ENCODE measurements around the gene UGT1A9. TPM values are rescaled to one million over a fixed set of nuclear protein-coding genes. Genes with fewer than 3 reads are reported as not detected.

UGT1A9 gene
- total and polyA plus RNA-seq, 9 donors: not detected

DNA sequence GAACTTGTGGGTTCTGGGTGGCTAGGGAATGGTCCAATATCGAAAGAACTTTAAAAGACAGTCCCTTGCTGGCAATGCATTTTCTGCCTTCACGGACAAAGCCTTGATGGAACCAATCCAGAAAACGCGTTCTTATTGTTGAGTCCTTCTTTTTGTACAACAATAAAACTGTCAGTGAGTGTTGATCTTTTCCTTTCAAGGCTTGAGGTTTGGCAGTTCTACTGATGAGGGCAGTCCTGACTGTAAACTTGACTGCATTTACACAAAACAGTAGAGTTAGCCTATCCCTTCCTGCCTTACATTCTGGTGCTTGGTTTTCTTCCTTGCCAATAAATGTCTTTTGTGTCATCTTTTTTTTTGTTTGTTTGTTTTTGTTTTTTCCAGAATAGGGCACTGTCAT lies 7.5 kb downstream of the UGT1A9 start:
- H3K4me1 ChIP-seq (ENCODE audit: control insufficient read depth, insufficient read depth, low read length): no peaks in the 10 kb centered on the region
- H3K9me3 ChIP-seq (replicated peaks; ENCODE audit: control insufficient read depth, low read depth, low read length): no peaks in the 10 kb centered on the region
- no peaks in the 10 kb centered on the region for H3K36me3 ChIP-seq (ENCODE audit: control insufficient read depth, insufficient read depth, low read length)
- no peaks in the 10 kb centered on the region for H3K27me3 ChIP-seq (ENCODE audit: control insufficient read depth, insufficient read depth, low read length)
- H3K27ac ChIP-seq (ENCODE audit: low read length): no peak overlapping the region
- WGBS (ENCODE audit: insufficient coverage): 80% methylated on average over 2 of the region's 4 CpGs
- DNase-seq: no peak
- no peak overlapping the region for H3K4me3 ChIP-seq (ENCODE audit: low read length)

DNA sequence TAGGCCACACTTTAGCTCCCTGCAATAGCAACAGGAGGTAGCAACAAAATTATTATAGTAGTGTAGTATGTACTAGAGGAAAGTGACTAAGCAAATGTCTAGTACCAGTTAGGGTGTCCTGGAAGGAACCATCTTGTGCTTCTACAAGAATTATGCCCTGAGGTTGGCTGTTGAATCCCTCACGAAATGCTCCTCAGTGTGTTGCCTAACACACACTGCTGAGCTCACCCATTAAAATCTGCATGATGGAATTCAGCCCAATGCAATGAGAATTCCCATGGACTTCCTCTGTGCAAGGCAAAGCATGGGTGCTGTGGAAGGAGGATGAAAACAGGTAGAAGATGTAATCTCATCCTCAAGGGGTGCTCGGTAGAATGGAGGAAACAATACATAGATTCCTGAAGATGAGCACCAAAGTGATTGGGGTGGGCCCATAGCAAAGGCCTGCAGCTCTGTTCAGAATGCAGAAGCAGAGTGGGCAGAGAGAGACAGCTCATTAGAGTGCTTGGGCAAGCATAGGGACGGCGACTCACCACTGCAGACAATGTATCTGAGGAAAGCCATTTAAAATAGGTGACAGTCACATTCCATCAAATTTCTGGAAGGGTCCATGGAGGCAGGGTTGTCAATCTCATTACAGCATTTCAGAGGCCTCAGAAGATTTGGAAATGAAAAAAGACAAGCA lies 8.8 kb downstream of the UGT1A9 start:
- no peaks in the 10 kb centered on the region for H3K27me3 ChIP-seq (ENCODE audit: control insufficient read depth, insufficient read depth, low read length)
- no peaks in the 10 kb centered on the region for H3K9me3 ChIP-seq (replicated peaks; ENCODE audit: control insufficient read depth, low read depth, low read length)
- DNase-seq: no peak
- no peaks in the 10 kb centered on the region for H3K36me3 ChIP-seq (ENCODE audit: control insufficient read depth, insufficient read depth, low read length)
- no peak overlapping the region for H3K4me3 ChIP-seq (ENCODE audit: low read length)
- 86% methylated on average over 3 of the region's 4 CpGs for WGBS (ENCODE audit: insufficient coverage)
- no peaks in the 10 kb centered on the region for H3K4me1 ChIP-seq (ENCODE audit: control insufficient read depth, insufficient read depth, low read length)
- H3K27ac ChIP-seq (ENCODE audit: low read length): no peak overlapping the region

DNA sequence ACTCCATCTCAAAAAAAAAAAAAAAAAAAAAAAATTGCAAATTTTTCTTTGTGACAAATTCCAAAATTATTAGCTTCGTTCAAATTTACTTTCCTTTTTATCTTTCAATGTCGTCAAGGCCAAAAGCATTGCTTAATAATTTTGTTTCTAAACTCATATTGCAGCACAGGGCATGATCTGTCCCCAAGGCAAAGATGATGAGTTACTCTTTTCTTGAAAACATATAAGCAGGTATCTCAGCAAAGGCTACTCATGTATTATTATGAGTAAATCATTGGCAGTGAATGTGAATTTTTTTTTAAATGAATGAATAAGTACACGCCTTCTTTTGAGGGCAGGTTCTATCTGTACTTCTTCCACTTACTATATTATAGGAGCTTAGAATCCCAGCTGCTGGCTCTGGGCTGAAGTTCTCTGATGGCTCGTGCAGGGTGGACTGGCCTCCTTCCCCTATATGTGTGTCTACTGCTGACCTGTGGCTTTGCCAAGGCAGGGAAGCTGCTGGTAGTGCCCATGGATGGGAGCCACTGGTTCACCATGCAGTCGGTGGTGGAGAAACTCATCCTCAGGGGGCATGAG lies 9.9 kb downstream of the UGT1A9 start, which contains the start of gene UGT1A7:
UGT1A7 (plus strand) TSS at position 381 of the 579 bp plus-strand sequence; CDS start at position 418, 37 bp downstream.
- Histone ChIP-seq H3K27me3 (ENCODE audit: control insufficient read depth, insufficient read depth, low read length) (peaks cover 2% of the 10 kb centered on the region), H3K27ac (ENCODE audit: low read length) (no peak within 1 kb of the TSS), H3K4me1 (ENCODE audit: control insufficient read depth, insufficient read depth, low read length) (no peaks in the 10 kb centered on the region), H3K4me3 (ENCODE audit: low read length) (no peak within 1 kb of the TSS), H3K36me3 (ENCODE audit: control insufficient read depth, insufficient read depth, low read length) (no peaks in the 10 kb centered on the region), H3K9me3 (replicated peaks; ENCODE audit: control insufficient read depth, low read depth, low read length) (no peaks in the 10 kb centered on the region)
- no peak for DNase-seq
- no CpG with 5 or more reads among the region's 5 CpGs for WGBS (ENCODE audit: insufficient coverage)

DNA sequence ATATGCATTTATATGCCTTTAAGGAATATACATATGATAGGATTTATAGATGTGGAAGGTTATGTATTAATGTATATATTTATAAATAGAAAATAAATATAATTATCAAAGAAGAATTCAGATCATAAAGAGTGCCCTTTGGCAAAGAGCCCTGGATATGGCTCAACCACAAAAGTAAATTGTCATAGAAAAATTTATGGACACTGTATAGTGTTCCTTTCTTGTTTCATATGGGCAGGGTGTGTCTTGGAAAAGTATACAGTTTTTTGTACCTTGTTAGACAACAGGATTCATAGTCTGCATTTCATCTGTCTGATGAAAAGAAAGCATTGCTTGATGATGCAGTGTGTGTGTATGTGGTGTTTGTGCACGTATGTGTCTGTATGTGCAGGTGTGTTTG lies 12.9 kb downstream of the UGT1A9 start:
- Histone ChIP-seq H3K4me3 (ENCODE audit: low read length) (no peak overlapping the region), H3K27ac (ENCODE audit: low read length) (no peak overlapping the region), H3K36me3 (ENCODE audit: control insufficient read depth, insufficient read depth, low read length) (no peaks in the 10 kb centered on the region), H3K4me1 (ENCODE audit: control insufficient read depth, insufficient read depth, low read length) (no peaks in the 10 kb centered on the region), H3K9me3 (replicated peaks; ENCODE audit: control insufficient read depth, low read depth, low read length) (no peaks in the 10 kb centered on the region), H3K27me3 (ENCODE audit: control insufficient read depth, insufficient read depth, low read length) (peaks cover 2% of the 10 kb centered on the region)
- no CpG with 5 or more reads among the region's 1 CpG for WGBS (ENCODE audit: insufficient coverage)
- DNase-seq: no peak

DNA sequence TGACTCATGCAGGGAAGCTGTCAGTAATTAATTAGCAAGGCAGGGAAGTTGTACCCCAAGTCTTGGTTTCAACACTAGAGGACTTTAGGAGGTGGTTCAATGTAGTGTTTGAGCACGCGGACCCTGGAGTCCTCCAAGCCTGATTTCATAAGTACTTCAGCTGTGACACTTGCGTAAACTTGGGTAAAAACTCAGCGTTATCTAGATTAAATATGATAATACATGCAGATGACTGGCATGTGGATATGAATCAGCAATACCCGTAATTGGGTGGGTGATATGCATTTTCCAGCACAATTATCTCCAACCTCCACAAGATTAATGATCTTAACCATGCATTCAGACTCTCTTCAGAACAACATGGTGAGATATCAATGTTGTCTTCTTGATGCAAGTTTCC lies 15.2 kb downstream of the UGT1A9 start:
- Histone ChIP-seq H3K27ac (ENCODE audit: low read length) (no peak overlapping the region), H3K4me1 (ENCODE audit: control insufficient read depth, insufficient read depth, low read length) (no peaks in the 10 kb centered on the region), H3K36me3 (ENCODE audit: control insufficient read depth, insufficient read depth, low read length) (no peaks in the 10 kb centered on the region), H3K9me3 (replicated peaks; ENCODE audit: control insufficient read depth, low read depth, low read length) (no peaks in the 10 kb centered on the region), H3K4me3 (ENCODE audit: low read length) (no peak overlapping the region), H3K27me3 (ENCODE audit: control insufficient read depth, insufficient read depth, low read length) (peaks cover 2% of the 10 kb centered on the region)
- no peak for DNase-seq
- WGBS (ENCODE audit: insufficient coverage): 86% methylated on average over 2 of the region's 5 CpGs

DNA sequence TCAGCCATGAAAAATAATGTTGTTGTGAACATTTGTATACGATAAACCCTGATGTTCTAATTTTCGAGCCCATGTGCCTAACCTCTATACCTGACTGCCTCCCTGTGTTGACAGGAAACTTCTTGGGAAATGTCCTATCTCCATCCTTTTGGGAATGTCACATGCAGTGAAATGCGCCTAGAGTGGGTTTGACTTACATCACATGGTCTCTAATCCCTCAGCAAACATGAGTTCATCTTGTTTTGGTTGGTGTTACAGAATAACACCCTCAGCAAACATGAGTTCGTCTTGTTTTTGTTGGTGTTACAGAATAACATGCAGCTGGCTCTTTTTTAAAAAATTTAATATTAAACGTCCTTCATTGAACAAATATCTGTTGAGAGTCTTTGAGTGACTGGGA lies 16.6 kb downstream of the UGT1A9 start:
- WGBS (ENCODE audit: insufficient coverage): no CpG with 5 or more reads among the region's 5 CpGs
- Histone ChIP-seq H3K4me3 (ENCODE audit: low read length) (no peak overlapping the region), H3K9me3 (replicated peaks; ENCODE audit: control insufficient read depth, low read depth, low read length) (no peaks in the 10 kb centered on the region), H3K27ac (ENCODE audit: low read length) (no peak overlapping the region), H3K36me3 (ENCODE audit: control insufficient read depth, insufficient read depth, low read length) (no peaks in the 10 kb centered on the region), H3K4me1 (ENCODE audit: control insufficient read depth, insufficient read depth, low read length) (no peaks in the 10 kb centered on the region), H3K27me3 (ENCODE audit: control insufficient read depth, insufficient read depth, low read length) (peaks cover 2% of the 10 kb centered on the region)
- DNase-seq: no peak

DNA sequence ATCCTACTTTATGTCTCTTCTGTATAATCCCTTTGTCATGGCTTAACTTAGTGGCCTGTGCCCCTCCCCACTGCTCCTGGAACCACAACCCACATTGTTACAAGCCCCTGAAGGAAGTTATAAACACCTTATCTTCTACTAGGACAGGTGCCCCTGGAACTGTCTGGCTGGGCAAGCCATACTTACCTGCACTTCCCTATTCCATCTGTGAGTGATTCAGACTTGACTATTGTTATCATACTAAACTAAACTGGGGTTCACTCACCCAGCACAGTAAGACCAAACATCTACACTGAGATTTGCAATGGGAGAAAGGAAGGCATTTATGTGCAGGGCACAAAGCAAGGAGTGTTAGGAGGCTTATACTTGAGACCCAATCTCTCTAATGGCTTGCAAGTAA lies 17.3 kb downstream of the UGT1A9 start:
- H3K27ac ChIP-seq (ENCODE audit: low read length): no peak overlapping the region
- no peaks in the 10 kb centered on the region for H3K4me1 ChIP-seq (ENCODE audit: control insufficient read depth, insufficient read depth, low read length)
- no peaks in the 10 kb centered on the region for H3K9me3 ChIP-seq (replicated peaks; ENCODE audit: control insufficient read depth, low read depth, low read length)
- H3K4me3 ChIP-seq (ENCODE audit: low read length): no peak overlapping the region
- no peaks in the 10 kb centered on the region for H3K36me3 ChIP-seq (ENCODE audit: control insufficient read depth, insufficient read depth, low read length)
- peaks cover 2% of the 10 kb centered on the region for H3K27me3 ChIP-seq (ENCODE audit: control insufficient read depth, insufficient read depth, low read length)
- no peak for DNase-seq

DNA sequence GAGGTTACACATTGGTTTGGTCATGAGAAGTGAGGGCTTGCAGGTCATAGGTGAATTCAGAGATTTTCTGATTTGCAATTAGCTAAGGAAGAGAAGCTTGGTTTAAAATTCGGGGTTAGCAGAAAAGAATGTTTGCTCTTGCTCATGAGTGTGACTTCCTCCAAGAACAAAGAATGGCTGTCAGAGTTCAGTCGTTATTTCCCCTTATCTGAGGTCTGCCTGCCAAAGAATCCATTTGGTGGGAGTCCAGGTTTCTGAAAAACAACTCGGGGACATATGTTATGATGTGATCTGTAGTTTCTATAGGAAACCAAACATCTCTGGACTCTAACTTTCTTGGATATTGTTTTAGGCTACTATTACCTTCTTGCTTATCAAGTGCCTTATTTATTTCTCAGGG lies 17.8 kb downstream of the UGT1A9 start:
- peak; percentile 3 for DNase-seq
- H3K27ac ChIP-seq (ENCODE audit: low read length): no peak overlapping the region
- H3K27me3 ChIP-seq (ENCODE audit: control insufficient read depth, insufficient read depth, low read length): peaks cover 2% of the 10 kb centered on the region
- no peaks in the 10 kb centered on the region for H3K4me1 ChIP-seq (ENCODE audit: control insufficient read depth, insufficient read depth, low read length)
- no peaks in the 10 kb centered on the region for H3K36me3 ChIP-seq (ENCODE audit: control insufficient read depth, insufficient read depth, low read length)
- H3K4me3 ChIP-seq (ENCODE audit: low read length): no peak overlapping the region
- WGBS (ENCODE audit: insufficient coverage): 33% methylated on average over 1 of the region's 3 CpGs
- no peaks in the 10 kb centered on the region for H3K9me3 ChIP-seq (replicated peaks; ENCODE audit: control insufficient read depth, low read depth, low read length)

DNA sequence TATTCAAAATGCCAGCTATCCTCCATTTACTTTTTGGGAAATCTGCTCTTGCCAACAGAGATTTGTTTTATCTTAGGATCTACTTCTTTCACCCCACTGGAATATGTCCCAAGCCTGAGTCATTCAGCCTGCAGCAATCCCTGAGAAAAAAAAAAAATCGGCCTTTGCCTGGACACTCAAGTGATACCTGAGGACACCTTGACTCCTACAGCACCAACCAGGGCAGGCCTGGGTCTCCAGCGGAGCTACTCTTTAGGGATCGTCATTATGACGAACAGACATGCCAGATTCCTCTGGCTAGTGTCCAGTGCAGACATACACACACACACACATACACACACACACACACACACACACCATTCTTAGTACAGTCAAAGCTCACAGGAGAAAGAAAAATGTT lies 18.7 kb downstream of the UGT1A9 start:
- no peak overlapping the region for H3K27ac ChIP-seq (ENCODE audit: low read length)
- DNase-seq: no peak
- H3K36me3 ChIP-seq (ENCODE audit: control insufficient read depth, insufficient read depth, low read length): no peaks in the 10 kb centered on the region
- WGBS (ENCODE audit: insufficient coverage): no CpG with 5 or more reads among the region's 4 CpGs
- H3K27me3 ChIP-seq (ENCODE audit: control insufficient read depth, insufficient read depth, low read length): peaks cover 2% of the 10 kb centered on the region
- no peak overlapping the region for H3K4me3 ChIP-seq (ENCODE audit: low read length)
- H3K9me3 ChIP-seq (replicated peaks; ENCODE audit: control insufficient read depth, low read depth, low read length): no peaks in the 10 kb centered on the region
- no peaks in the 10 kb centered on the region for H3K4me1 ChIP-seq (ENCODE audit: control insufficient read depth, insufficient read depth, low read length)

DNA sequence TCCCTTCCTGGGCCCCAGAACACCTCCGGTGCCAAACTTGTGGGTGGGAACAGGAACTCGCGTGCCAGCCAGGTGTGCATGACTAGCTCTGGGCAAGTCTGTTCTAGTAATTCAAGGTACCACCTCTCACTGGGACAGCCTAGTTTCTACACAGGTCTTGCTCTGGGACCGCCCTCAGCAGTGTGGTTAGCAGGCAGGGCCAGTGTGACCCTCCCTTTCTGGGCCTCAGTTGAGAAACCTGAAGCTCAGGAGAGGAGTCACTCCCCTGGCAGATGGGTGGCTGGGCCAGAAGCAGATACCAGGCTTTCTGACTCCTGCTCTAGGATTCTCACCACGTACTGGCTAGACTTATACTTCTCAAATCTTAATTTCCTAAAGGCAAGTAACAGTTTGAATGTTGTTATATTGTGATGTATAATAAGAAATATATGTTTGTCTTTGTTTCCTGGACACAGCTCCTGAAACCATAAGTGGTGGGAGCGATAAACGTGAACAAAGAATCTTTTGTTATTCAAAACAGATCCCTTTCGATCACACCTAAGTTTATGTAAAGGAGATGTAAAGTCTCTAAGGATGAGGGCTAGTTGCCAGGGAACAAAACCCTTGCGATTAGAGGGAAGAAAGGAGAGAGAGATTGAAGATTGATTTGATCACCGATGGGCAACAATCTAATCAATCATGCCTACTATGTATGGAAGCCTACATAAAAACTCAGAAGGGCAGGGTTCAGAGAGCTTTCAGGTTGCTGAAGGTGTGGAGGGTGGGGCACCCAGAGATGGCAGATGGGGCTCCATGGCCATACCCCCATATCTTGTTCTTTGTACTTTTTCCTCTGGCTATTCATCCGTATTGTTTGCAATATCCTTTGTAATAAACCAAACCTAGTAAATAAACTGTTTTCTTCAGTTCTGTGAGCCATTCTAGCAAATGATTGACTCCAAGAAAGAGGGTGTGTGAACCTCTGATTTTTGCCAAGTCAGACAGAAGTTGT lies 20.0 kb downstream of the UGT1A9 start:
- Histone ChIP-seq H3K4me3 (ENCODE audit: low read length) (no peak overlapping the region), H3K27me3 (ENCODE audit: control insufficient read depth, insufficient read depth, low read length) (no peaks in the 10 kb centered on the region), H3K4me1 (ENCODE audit: control insufficient read depth, insufficient read depth, low read length) (no peaks in the 10 kb centered on the region), H3K9me3 (replicated peaks; ENCODE audit: control insufficient read depth, low read depth, low read length) (no peaks in the 10 kb centered on the region), H3K27ac (ENCODE audit: low read length) (no peak overlapping the region), H3K36me3 (ENCODE audit: control insufficient read depth, insufficient read depth, low read length) (no peaks in the 10 kb centered on the region)
- WGBS (ENCODE audit: insufficient coverage): 88% methylated on average over 4 of the region's 11 CpGs
- DNase-seq: no peak
